Effector memory CD4-positive, alpha-beta T cell (primary cell): ENCODE data around the gene HELZ2.
"Not testable (repeated sequence)": the region's sequence is repeated elsewhere in the genome, so short reads cannot be mapped to it uniquely, and the experiment has no call there.

ENCODE experiments used
- DNase-seq, 3 donors: peaks; one replicate each; pipeline ENCODE4 v3.0.0-alpha.2; 2020
- H3K27ac ChIP-seq: 2 replicates; pipeline ENCODE4 v1.7.0; 2013; ENCODE audit warnings: mild to moderate bottlenecking, low read length, moderate library complexity; ENCODE audit not compliant: insufficient read depth, poor library complexity, severe bottlenecking
- H3K27me3 ChIP-seq: replicated peaks from 2 replicates; pipeline ENCODE4 v1.7.0; 2013; ENCODE audit warnings: mild to moderate bottlenecking, low read length; ENCODE audit not compliant: insufficient read depth, control insufficient read depth, poor library complexity, severe bottlenecking
- H3K36me3 ChIP-seq: 2 replicates; pipeline ENCODE4 v1.7.0; 2013; ENCODE audit warnings: mild to moderate bottlenecking, low read length, moderate library complexity; ENCODE audit not compliant: control insufficient read depth, insufficient read depth
- H3K4me1 ChIP-seq: 2 replicates; pipeline ENCODE4 v1.7.0; 2013; ENCODE audit warnings: low read length, mild to moderate bottlenecking; ENCODE audit not compliant: control insufficient read depth, insufficient read depth, poor library complexity, severe bottlenecking
- H3K4me3 ChIP-seq: 2 replicates; pipeline ENCODE4 v1.7.0; 2013; ENCODE audit warnings: low read length, low read depth, mild to moderate bottlenecking; ENCODE audit not compliant: insufficient read depth, poor library complexity, severe bottlenecking
- H3K9me3 ChIP-seq: 2 replicates; pipeline ENCODE4 v1.7.0; 2013; ENCODE audit warnings: mild to moderate bottlenecking, low read length, moderate library complexity; ENCODE audit not compliant: control insufficient read depth

HELZ2 gene

DNA sequence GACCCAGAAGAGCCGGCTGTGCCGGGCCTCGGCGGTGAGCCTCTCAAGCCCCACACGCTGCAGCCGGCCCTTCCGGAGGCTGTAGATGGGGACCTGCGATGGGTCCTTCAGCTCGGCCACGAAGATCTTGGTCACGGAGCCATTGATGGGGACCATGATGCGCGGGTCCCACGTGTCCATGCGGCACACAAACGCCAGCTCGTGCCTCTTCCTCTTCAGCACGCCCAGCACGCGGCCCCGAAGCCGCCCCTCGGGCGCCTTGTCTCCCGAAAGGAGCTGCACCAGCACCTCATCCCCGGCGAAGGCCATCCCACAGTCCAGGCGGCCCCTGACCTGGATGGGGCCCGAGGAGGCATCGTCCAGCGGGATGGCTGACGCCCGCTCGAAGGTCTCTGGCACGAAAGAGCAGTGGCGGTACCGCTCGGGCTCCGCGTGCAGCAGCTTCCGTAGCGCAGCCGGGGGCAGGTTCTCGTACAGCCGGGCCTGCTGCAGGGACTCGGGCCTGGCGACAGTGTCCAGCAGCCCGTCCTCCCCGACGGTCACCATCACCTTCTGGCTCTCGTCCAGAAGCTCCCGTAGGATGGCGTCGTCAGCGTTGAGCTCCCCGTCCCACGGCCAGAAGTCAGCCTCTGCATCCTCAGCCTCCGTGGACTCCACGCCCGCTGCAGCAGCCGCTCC lies 8.9 kb downstream of the HELZ2 start:
- H3K9me3 ChIP-seq: no peaks in the 10 kb centered on the region
- H3K4me3 ChIP-seq: no peak overlapping the region
- H3K27me3 ChIP-seq: no peaks in the 10 kb centered on the region
- H3K36me3 ChIP-seq: peaks cover 48% of the 10 kb centered on the region
- H3K27ac ChIP-seq: no peak overlapping the region
- DNase-seq: no peak
- peaks cover 23% of the 10 kb centered on the region for H3K4me1 ChIP-seq

- DNase-seq: no peak
- H3K4me1 ChIP-seq: peaks cover 18% of the 10 kb centered on the region
- H3K4me3 ChIP-seq: no peak overlapping the region
- H3K27ac ChIP-seq: no peak overlapping the region
- H3K27me3 ChIP-seq: no peaks in the 10 kb centered on the region
- H3K36me3 ChIP-seq: peaks cover 48% of the 10 kb centered on the region
- H3K9me3 ChIP-seq: no peaks in the 10 kb centered on the region
Measured at GRCh38 chr20:63564036-63564810, 9.8 kb downstream of the HELZ2 start.

GRCh38 chr20:63563225-63563935 lies 10.7 kb downstream of the HELZ2 start:
- no peak for DNase-seq
- Histone ChIP-seq H3K27ac (no peak overlapping the region), H3K9me3 (no peaks in the 10 kb centered on the region), H3K36me3 (peaks cover 48% of the 10 kb centered on the region), H3K27me3 (no peaks in the 10 kb centered on the region), H3K4me3 (no peak overlapping the region), H3K4me1 (peaks cover 10% of the 10 kb centered on the region)

- Histone ChIP-seq H3K36me3 (peaks cover 48% of the 10 kb centered on the region), H3K4me3 (no peak overlapping the region)
Measured at GRCh38 chr20:63562461-63563224, 11.4 kb downstream of the HELZ2 start.

DNA sequence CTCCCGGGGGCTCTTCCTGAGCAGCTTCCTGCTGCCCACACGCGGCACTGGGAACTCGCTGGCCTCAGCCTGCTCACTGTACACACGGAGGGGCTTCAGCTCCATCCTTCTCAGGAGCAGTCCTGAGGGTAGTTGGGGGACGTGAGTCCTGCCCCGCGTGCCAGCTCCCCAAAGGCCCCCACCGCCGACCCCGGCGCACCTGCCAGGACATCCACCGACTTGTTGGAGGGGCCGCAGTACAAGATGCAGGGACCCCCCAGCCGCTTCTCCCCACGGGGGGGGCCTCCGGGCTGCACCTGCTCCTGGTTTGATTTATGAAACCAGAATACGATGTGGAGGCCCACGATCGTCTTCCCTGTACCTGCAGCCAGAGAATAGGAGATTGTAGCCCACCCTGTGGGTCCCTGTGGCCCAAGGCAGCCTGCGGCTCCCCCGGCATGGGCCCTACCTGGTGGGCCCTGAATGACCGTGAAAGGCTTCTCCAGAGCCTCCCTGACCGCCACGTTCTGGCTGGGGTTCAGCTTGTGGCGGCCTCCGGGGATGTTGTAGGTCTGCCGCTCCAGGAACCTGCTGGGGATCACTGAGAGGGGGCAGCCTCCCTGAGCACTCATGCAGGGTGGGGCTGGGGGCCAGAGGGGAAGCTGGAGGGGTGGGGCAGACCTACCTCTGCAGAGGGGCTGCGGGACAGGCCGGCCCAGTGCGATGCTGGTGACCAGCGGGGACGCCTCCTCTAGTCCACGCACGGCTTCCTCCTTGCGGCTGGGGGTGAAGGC lies 12.2 kb downstream of the HELZ2 start:
- peaks cover 48% of the 10 kb centered on the region for H3K36me3 ChIP-seq
- H3K4me3 ChIP-seq: no peak overlapping the region
- no peak overlapping the region for H3K27ac ChIP-seq
- no peaks in the 10 kb centered on the region for H3K4me1 ChIP-seq
- no peaks in the 10 kb centered on the region for H3K27me3 ChIP-seq
- no peaks in the 10 kb centered on the region for H3K9me3 ChIP-seq
- no peak for DNase-seq

More at GRCh38 chr20:63562461-63563224, 11.4 kb downstream of the HELZ2 start:
- peaks cover 3% of the 10 kb centered on the region for H3K4me1 ChIP-seq
- no peaks in the 10 kb centered on the region for H3K9me3 ChIP-seq
- no peak overlapping the region for H3K27ac ChIP-seq
- no peak for DNase-seq
- H3K27me3 ChIP-seq: no peaks in the 10 kb centered on the region

GRCh38 chr20:63560856-63561609 lies 13.0 kb downstream of the HELZ2 start:
- Histone ChIP-seq H3K36me3 (peaks cover 48% of the 10 kb centered on the region), H3K4me1 (no peaks in the 10 kb centered on the region), H3K27ac (no peak overlapping the region), H3K27me3 (no peaks in the 10 kb centered on the region), H3K4me3 (no peak overlapping the region), H3K9me3 (no peaks in the 10 kb centered on the region)
- no peak for DNase-seq

DNA sequence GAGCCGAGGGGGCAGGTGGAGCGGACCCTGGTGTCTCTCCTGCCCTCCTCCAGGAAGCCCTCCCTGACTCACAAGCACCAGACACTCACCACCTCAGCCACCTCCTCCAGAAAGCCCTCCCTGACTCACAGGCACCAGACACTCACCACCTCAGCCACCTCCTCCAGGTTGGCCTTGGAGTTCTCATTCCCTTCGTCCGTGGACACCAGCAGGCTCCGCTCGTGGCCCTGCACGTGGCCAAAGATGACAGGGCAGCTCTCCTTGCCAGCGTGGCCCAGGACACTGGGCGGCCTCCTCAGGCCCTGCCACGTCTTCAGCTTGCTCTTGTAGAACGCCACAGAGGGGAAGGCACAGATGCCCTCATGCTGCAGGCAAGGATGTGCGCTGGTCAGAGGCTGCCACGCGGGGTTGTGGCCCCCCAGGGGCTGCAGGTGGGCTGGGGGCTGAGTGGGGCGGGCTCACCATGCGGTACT lies 13.7 kb downstream of the HELZ2 start:
- H3K27me3 ChIP-seq: no peaks in the 10 kb centered on the region
- H3K27ac ChIP-seq: no peak overlapping the region
- no peak for DNase-seq
- H3K36me3 ChIP-seq: peaks cover 48% of the 10 kb centered on the region
- H3K4me1 ChIP-seq: no peaks in the 10 kb centered on the region
- H3K4me3 ChIP-seq: no peak overlapping the region
- H3K9me3 ChIP-seq: no peaks in the 10 kb centered on the region

DNA sequence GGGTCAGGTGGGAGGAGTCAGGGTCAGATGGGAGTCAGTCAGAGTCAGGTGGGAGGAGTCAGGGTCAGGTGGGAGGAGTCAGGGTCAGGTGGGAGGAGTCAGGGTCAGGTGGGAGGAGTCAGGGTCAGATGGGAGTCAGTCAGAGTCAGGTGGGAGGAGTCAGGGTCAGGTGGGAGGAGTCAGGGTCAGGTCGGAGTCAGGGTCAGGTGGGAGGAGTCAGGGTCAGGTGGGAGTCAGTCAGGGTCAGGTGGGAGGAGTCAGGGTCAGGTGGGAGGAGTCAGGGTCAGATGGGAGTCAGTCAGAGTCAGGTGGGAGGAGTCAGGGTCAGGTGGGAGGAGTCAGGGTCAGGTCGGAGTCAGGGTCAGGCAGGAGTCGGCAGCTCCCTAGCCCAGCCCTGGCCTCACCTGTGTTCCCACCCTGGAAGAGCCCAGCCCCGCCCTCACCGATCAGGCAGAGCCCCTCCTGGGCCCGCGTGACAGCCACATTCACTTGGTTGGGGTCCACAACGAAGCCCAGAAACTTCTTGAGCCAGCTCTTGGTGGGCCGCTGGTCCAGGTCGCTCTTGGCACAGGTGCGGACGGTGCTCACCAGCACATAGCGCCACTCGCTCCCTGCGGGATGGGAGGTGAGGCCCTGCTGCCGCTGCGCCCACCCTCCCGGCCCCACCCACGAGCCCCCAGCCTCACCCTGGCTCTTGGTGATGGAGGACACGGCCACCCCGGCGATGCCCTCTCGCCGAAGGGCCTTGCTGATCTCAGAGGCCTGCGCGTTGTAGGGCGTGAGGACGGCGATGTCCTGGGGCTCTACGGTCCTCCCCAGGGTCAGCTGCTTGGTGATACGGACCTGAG lies 14.3 kb downstream of the HELZ2 start:
- H3K36me3 ChIP-seq: peaks cover 42% of the 10 kb centered on the region
- not testable (repeated sequence) for H3K27ac ChIP-seq, H3K9me3 ChIP-seq, H3K4me3 ChIP-seq, H3K27me3 ChIP-seq, H3K4me1 ChIP-seq
- DNase-seq: peak in 2 of 3 donors; percentile 42 to 70
